IPS-18a (cell line): ENCODE data around the gene NEU2.

ENCODE experiments used
- H3K27ac ChIP-seq: one replicate; pipeline ENCODE4 v1.5.1; 2013; ENCODE audit warnings: low read length
- H3K27me3 ChIP-seq: one replicate; pipeline ENCODE4 v1.6.1; 2013; ENCODE audit warnings: mild to moderate bottlenecking, low read length; ENCODE audit not compliant: control insufficient read depth, insufficient read depth
- H3K36me3 ChIP-seq: one replicate; pipeline ENCODE4 v1.6.1; 2013; ENCODE audit warnings: low read depth, low read length; ENCODE audit not compliant: control insufficient read depth
- H3K4me1 ChIP-seq: one replicate; pipeline ENCODE4 v1.6.1; 2013; ENCODE audit warnings: low read depth, low read length; ENCODE audit not compliant: control insufficient read depth
- H3K4me3 ChIP-seq: one replicate; pipeline ENCODE4 v1.5.1; 2013; ENCODE audit warnings: low read length
- H3K9ac ChIP-seq: one replicate; pipeline ENCODE4 v1.6.1; 2013; ENCODE audit warnings: mild to moderate bottlenecking, low read length, moderate library complexity
- H3K9me3 ChIP-seq: one replicate; pipeline ENCODE4 v1.6.1; 2013; ENCODE audit warnings: low read depth, low read length; ENCODE audit not compliant: control insufficient read depth

The NEU2 gene

GRCh38 chr2:233000886-233001750, 31.4 kb upstream of the NEU2 start:
- no peak overlapping the region for H3K27ac ChIP-seq
- no peaks in the 10 kb centered on the region for H3K4me1 ChIP-seq
- H3K9me3 ChIP-seq: no peaks in the 10 kb centered on the region
- H3K36me3 ChIP-seq: no peaks in the 10 kb centered on the region
- H3K4me3 ChIP-seq: no peak overlapping the region
- H3K9ac ChIP-seq: no peak overlapping the region
- H3K27me3 ChIP-seq: no peaks in the 10 kb centered on the region

GRCh38 chr2:233002829-233003657, 29.4 kb upstream of the NEU2 start:
- no peak overlapping the region for H3K27ac ChIP-seq
- H3K27me3 ChIP-seq: no peaks in the 10 kb centered on the region
- no peaks in the 10 kb centered on the region for H3K4me1 ChIP-seq
- H3K9me3 ChIP-seq: no peaks in the 10 kb centered on the region
- no peaks in the 10 kb centered on the region for H3K36me3 ChIP-seq
- H3K4me3 ChIP-seq: no peak overlapping the region
- no peak overlapping the region for H3K9ac ChIP-seq

GRCh38 chr2:233003658-233004555, 28.6 kb upstream of the NEU2 start:
- no peaks in the 10 kb centered on the region for H3K36me3 ChIP-seq
- no peak overlapping the region for H3K9ac ChIP-seq
- no peak overlapping the region for H3K4me3 ChIP-seq
- H3K4me1 ChIP-seq: no peaks in the 10 kb centered on the region
- H3K27me3 ChIP-seq: no peaks in the 10 kb centered on the region
- no peaks in the 10 kb centered on the region for H3K9me3 ChIP-seq
- no peak overlapping the region for H3K27ac ChIP-seq

- H3K36me3 ChIP-seq: no peaks in the 10 kb centered on the region
- no peaks in the 10 kb centered on the region for H3K9me3 ChIP-seq
- no peak overlapping the region for H3K27ac ChIP-seq
- no peaks in the 10 kb centered on the region for H3K27me3 ChIP-seq
- no peak overlapping the region for H3K4me3 ChIP-seq
- H3K4me1 ChIP-seq: no peaks in the 10 kb centered on the region
- no peak overlapping the region for H3K9ac ChIP-seq
Measured at GRCh38 chr2:233005096-233005495, 27.4 kb upstream of the NEU2 start.

GRCh38 chr2:233006648-233007047, 25.8 kb upstream of the NEU2 start:
- H3K27me3 ChIP-seq: no peaks in the 10 kb centered on the region
- H3K27ac ChIP-seq: no peak overlapping the region
- H3K4me1 ChIP-seq: no peaks in the 10 kb centered on the region
- no peaks in the 10 kb centered on the region for H3K9me3 ChIP-seq
- no peak overlapping the region for H3K9ac ChIP-seq
- H3K4me3 ChIP-seq: no peak overlapping the region
- H3K36me3 ChIP-seq: no peaks in the 10 kb centered on the region

- Histone ChIP-seq H3K4me3 (no peak overlapping the region), H3K9me3 (no peaks in the 10 kb centered on the region), H3K27me3 (no peaks in the 10 kb centered on the region), H3K27ac (no peak overlapping the region), H3K9ac (no peak overlapping the region), H3K36me3 (no peaks in the 10 kb centered on the region), H3K4me1 (no peaks in the 10 kb centered on the region)
Measured at GRCh38 chr2:233007270-233007669, 25.2 kb upstream of the NEU2 start.

- Histone ChIP-seq H3K9me3 (no peaks in the 10 kb centered on the region), H3K27me3 (no peaks in the 10 kb centered on the region), H3K27ac (no peak overlapping the region), H3K4me3 (no peak overlapping the region), H3K9ac (no peak overlapping the region), H3K4me1 (no peaks in the 10 kb centered on the region), H3K36me3 (no peaks in the 10 kb centered on the region)
Measured at GRCh38 chr2:233007739-233008138, 24.7 kb upstream of the NEU2 start.

- H3K36me3 ChIP-seq: no peaks in the 10 kb centered on the region
- no peaks in the 10 kb centered on the region for H3K9me3 ChIP-seq
- no peak overlapping the region for H3K27ac ChIP-seq
- no peak overlapping the region for H3K4me3 ChIP-seq
- no peaks in the 10 kb centered on the region for H3K27me3 ChIP-seq
- H3K9ac ChIP-seq: no peak overlapping the region
- no peaks in the 10 kb centered on the region for H3K4me1 ChIP-seq
Measured at GRCh38 chr2:233009661-233010060, 22.8 kb upstream of the NEU2 start.

GRCh38 chr2:233010569-233011267, 21.8 kb upstream of the NEU2 start:
- no peak overlapping the region for H3K9ac ChIP-seq

GRCh38 chr2:233011268-233011650, 21.2 kb upstream of the NEU2 start:
- H3K9ac ChIP-seq: no peak overlapping the region
- H3K27ac ChIP-seq: no peak overlapping the region
- no peaks in the 10 kb centered on the region for H3K9me3 ChIP-seq
- H3K27me3 ChIP-seq: no peaks in the 10 kb centered on the region
- no peaks in the 10 kb centered on the region for H3K36me3 ChIP-seq
- no peaks in the 10 kb centered on the region for H3K4me1 ChIP-seq
- H3K4me3 ChIP-seq: no peak overlapping the region

More at GRCh38 chr2:233010569-233011267, 21.8 kb upstream of the NEU2 start:
- H3K9me3 ChIP-seq: no peaks in the 10 kb centered on the region
- no peaks in the 10 kb centered on the region for H3K36me3 ChIP-seq
- no peak overlapping the region for H3K27ac ChIP-seq
- H3K4me3 ChIP-seq: no peak overlapping the region
- H3K27me3 ChIP-seq: no peaks in the 10 kb centered on the region
- H3K4me1 ChIP-seq: no peaks in the 10 kb centered on the region
